Anterior cingulate cortex (tissue), 58 donors: Measurements from ENCODE around the gene USP5.
A peak's percentile ranks its signal among the peaks of the same experiment; 100 is the strongest.

Experiments
- DNase-seq, 58 donors: peaks; one replicate each; lab custom pipeline; 2025; lab: John Stamatoyannopoulos, UW

Gene USP5, protein sequence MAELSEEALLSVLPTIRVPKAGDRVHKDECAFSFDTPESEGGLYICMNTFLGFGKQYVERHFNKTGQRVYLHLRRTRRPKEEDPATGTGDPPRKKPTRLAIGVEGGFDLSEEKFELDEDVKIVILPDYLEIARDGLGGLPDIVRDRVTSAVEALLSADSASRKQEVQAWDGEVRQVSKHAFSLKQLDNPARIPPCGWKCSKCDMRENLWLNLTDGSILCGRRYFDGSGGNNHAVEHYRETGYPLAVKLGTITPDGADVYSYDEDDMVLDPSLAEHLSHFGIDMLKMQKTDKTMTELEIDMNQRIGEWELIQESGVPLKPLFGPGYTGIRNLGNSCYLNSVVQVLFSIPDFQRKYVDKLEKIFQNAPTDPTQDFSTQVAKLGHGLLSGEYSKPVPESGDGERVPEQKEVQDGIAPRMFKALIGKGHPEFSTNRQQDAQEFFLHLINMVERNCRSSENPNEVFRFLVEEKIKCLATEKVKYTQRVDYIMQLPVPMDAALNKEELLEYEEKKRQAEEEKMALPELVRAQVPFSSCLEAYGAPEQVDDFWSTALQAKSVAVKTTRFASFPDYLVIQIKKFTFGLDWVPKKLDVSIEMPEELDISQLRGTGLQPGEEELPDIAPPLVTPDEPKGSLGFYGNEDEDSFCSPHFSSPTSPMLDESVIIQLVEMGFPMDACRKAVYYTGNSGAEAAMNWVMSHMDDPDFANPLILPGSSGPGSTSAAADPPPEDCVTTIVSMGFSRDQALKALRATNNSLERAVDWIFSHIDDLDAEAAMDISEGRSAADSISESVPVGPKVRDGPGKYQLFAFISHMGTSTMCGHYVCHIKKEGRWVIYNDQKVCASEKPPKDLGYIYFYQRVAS

DNA sequence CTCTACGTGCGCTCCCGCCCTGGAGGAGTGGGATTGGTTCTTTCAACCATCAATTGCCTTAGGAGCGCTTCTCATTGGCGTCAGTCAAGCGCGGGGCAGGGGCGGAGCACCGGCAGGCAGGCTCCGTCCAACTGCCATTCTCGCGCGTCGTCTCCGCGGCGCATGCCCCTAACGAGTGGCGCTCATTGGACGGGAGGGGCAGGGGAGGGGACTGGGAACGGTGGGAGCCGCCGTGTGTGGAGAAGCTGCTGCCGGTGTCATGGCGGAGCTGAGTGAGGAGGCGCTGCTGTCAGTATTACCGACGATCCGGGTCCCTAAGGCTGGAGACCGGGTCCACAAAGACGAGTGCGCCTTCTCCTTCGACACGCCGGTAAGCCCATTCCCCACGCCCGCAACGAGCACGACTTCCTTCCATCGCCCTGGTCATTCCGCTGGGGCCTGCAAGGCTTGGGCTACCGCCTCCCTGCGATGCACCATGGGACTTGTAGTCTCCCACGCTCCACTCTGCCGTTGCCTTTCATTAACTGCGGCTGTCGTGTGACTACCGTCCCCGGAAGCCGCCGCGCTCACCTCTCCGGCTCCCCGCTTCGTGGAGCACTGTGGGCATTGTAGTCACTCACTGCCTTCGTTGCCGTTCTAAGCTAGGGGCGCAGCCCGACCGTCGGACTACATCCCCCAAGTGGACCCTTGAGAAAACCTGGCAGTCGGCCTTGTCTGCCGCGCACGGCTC lies at the start of gene USP5:
USP5 (plus strand) TSS at position 230 of the 730 bp plus-strand sequence; CDS start at position 260, 30 bp downstream.
- peak; percentile 96 to 100 (median 100) for DNase-seq

- DNase-seq: no peak
These were observed 44.8 kb upstream of the USP5 start for GRCh38 chr12:6807170-6807569.

GRCh38 chr12:6809056-6809455 lies 42.9 kb upstream of the USP5 start:
- no peak for DNase-seq

- no peak for DNase-seq
These were observed 41.2 kb upstream of the USP5 start for GRCh38 chr12:6810758-6811157.

GRCh38 chr12:6813363-6813762 lies 38.6 kb upstream of the USP5 start:
- no peak for DNase-seq

DNA sequence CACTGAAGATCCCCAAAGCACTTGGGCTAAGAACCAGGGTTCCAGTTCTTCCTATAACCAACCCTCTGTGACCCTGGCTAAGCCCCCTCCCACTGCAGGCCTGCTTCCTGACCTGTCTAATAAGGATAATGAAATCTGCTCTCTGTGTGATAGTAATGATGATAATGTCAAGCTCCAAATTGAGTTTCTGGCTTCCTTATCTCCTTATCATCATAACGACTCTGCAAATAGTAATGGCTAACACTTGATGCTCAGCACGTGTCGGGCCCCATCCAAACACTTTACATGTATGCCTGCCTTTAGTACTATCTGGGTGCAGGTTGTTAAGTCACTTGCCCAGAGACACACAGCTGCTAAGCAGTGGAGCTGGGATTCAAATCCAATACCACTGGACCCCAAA lies 35.4 kb upstream of the USP5 start:
- DNase-seq: no peak

- no peak for DNase-seq
These were observed 34.9 kb upstream of the USP5 start for GRCh38 chr12:6817098-6817497.

DNA sequence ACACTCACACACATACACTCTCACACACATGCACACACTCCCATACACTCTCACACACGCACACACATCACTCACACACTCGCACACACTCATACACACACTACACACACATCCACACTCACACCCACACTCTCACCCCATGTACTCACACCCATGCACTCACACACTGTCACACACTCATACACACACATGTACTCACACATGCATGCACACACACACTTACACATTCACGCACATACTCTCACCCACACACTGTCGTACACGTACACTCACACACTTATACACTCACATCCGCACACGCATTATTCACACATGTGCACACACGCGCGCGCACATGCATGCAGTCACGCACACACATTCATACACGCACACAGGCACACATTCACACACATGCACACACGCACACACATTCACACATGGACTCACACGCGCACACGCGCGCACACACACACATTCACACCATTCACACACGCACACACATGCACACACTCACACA lies 34.2 kb upstream of the USP5 start:
- DNase-seq: no peak

DNA sequence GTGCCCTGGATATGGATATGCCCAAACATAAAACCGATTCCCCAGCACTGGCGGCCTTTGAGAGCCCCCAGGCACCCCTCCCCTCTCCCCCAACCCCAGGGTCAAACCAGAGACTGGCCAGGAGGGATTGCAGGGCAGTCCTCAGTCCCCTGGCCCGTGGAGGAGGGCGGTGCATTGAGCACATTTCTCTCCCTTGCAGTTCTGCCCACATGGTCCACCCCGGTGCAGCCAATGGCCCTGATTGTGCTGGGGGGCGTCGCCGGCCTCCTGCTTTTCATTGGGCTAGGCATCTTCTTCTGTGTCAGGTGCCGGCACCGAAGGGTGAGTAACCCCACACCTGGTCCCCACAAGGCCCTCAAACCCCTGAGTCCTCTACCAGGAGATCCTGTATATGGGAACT lies 33.7 kb upstream of the USP5 start:
- no peak for DNase-seq

GRCh38 chr12:6818645-6819044 lies 33.3 kb upstream of the USP5 start:
- DNase-seq: no peak

- no peak for DNase-seq
These were observed 32.6 kb upstream of the USP5 start for GRCh38 chr12:6819106-6820030.

DNA sequence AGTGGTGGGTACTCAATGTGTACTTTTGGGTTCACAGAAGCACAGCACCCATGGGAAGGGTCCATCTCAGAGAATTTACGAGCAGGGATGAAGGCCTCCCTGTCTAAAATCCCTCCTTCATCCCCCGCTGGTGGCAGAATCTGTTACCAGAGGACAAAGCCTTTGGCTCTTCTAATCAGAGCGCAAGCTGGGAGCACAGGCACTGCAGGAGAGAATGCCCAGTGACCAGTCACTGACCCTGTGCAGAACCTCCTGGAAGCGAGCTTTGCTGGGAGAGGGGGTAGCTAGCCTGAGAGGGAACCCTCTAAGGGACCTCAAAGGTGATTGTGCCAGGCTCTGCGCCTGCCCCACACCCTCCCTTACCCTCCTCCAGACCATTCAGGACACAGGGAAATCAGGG lies 31.8 kb upstream of the USP5 start:
- no peak for DNase-seq

DNA sequence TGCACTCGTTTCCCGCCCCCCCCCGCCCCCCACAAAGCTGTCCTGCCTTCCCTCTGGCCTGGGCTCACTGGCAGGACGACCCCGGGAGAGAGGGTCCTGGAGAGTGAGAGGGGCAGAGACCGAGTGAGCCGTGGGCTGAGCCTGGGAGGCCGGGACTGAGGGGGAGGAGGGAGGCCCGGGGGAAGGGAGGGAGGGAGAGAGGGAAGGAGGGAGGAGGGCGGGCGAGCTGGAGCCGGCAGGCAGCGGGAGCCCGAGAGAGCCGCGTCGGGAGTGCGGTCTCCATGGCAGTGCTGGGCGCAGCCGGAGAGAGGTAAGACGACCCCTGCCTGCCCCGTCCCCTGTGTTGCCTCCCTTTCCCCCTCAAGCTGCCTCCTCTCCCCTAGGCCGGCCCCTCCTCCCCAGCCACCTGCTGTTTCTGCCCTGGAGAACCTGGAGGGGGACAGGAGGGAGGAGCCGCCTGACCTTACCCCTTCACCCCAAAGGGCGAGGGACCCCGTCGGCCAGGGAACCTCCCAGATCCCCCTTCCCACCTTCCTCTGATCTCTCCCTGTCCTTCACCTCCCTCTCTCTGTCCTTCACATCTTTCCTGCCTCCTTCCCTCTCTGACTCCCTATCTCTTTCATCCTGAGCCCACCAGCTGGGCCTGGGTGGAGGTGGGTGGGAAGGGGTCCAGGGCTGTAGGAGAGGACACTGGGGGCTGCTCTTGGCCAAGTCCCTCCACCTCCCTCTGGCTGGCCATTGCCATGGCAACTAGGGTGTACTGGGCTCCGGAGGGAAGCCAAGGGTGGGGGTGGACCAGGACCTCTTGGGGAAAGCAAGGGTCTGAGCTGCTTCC lies 30.1 kb upstream of the USP5 start, which contains the start of gene GPR162:
GPR162 (plus strand) TSS at position 231 of the 835 bp plus-strand sequence. CDS start 2,078 bp downstream, outside the sequence.
- DNase-seq: peak in 45 of 58 donors; percentile 29 to 91 (median 72)

- peak in 3 of 58 donors; percentile 12 to 33 (median 18) for DNase-seq
These were observed 29.4 kb upstream of the USP5 start for GRCh38 chr12:6822426-6823135.

DNA sequence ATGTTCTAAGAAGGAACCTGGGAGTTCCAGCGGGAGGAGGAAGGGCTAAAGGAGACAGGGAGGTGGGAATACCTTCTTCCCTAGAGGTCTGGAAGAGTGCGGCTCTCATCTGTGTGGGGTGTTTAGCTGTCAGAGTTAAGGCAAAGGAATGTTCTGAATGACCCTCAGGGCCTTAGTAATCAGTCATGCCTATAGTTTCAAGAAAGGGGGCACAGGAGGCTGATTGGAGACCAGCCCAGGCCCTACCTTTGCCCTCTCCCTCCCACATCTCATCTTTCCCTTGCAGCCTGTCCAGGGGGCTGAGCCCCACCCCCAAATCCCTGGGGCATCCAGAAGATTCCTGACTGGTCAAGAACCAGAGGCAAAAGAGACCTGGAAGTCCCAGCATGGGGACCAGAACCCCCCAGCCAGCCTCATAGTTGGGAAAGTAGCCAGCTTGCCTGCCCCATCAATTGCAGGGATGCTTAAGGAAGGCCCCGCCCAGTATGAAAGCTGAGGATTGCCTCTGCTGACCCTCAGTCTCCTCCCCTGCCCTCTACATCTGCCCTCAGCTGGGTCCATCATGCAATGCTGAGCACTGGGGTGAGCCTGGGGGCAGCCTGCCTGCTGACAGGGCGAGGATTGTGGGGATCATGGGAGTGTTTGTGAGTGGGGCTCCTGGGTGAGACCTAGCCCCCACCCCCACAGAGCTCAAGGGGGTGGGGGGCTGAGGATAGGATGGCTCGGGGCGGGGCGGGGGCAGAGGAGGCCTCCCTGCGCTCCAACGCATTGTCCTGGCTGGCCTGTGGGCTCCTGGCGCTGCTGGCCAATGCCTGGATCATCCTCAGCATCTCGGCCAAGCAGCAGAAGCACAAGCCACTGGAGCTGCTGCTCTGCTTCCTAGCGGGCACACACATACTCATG lies 28.5 kb upstream of the USP5 start:
- peak in 1 of 58 donors; percentile 28 for DNase-seq

GRCh38 chr12:6824085-6824775 lies 27.7 kb upstream of the USP5 start:
- DNase-seq: peak in 11 of 58 donors; percentile 9 to 49 (median 29)
